HUES64 (cell line): Measurements from ENCODE around the gene CALM1.
A peak's percentile ranks its signal among the peaks of the same experiment; 100 is the strongest.
"Not testable (repeated sequence)": the region's sequence is repeated elsewhere in the genome, so short reads cannot be mapped to it uniquely, and the experiment has no call there.

Experiments used
- H3K27ac ChIP-seq: 2 replicates; pipeline ENCODE4 v1.7.0; 2013; ENCODE audit warnings: low read depth, low read length, inconsistent platforms
- H3K27me3 ChIP-seq: 2 replicates; pipeline ENCODE4 v1.6.1; 2013; ENCODE audit warnings: mild to moderate bottlenecking, low read length; ENCODE audit not compliant: insufficient read depth
- H3K36me3 ChIP-seq: 2 replicates; pipeline ENCODE4 v1.6.1; 2013; ENCODE audit warnings: mild to moderate bottlenecking, low read length; ENCODE audit not compliant: insufficient read depth
- H3K4me1 ChIP-seq: 2 replicates; pipeline ENCODE4 v1.6.1; 2013; ENCODE audit warnings: mild to moderate bottlenecking, low read length, moderate library complexity; ENCODE audit not compliant: insufficient read depth
- H3K4me3 ChIP-seq: 2 replicates; pipeline ENCODE4 v1.5.1; 2013; ENCODE audit warnings: mild to moderate bottlenecking, low read length, moderate library complexity
- H3K9ac ChIP-seq: 2 replicates; pipeline ENCODE4 v1.6.1; 2013; ENCODE audit warnings: mild to moderate bottlenecking, low read depth, low read length
- H3K9me3 ChIP-seq: 2 replicates; pipeline ENCODE4 v1.6.1; 2013; ENCODE audit warnings: low read depth, low read length; ENCODE audit not compliant: insufficient read depth
- WGBS: fragments of 150-250, 120-280 bp; methylation state at CpG from one replicate; pipeline ENCODE4 v1.1.7; 2013; ENCODE audit warnings: missing lambda C conversion rate; 5-methylcytosine and 5-hydroxymethylcytosine counted together

Gene CALM1

GRCh38 chr14:90384543-90384911 is 12.3 kb upstream of the CALM1 start:
- peak overlapping the region; percentile 77 for H3K4me3 ChIP-seq
- H3K27ac ChIP-seq: no peak overlapping the region
- H3K9ac ChIP-seq: no peak overlapping the region
- H3K9me3 ChIP-seq: no peaks in the 10 kb centered on the region
- 85% methylated on average over 2 of the region's 3 CpGs for WGBS
- H3K27me3 ChIP-seq: peaks cover 8% of the 10 kb centered on the region; the same call in 1 of the 2 replicates
- peaks cover 22% of the 10 kb centered on the region for H3K4me1 ChIP-seq
- no peaks in the 10 kb centered on the region for H3K36me3 ChIP-seq

GRCh38 chr14:90386321-90386720 is 10.5 kb upstream of the CALM1 start:
- Histone ChIP-seq H3K27me3 (peaks cover 8% of the 10 kb centered on the region; the same call in 1 of the 2 replicates), H3K9me3 (no peaks in the 10 kb centered on the region), H3K9ac (no peak overlapping the region), H3K36me3 (no peaks in the 10 kb centered on the region), H3K27ac (no peak overlapping the region), H3K4me1 (peaks cover 22% of the 10 kb centered on the region), H3K4me3 (no peak overlapping the region)
- WGBS: 89% methylated on average over 1 of the region's 2 CpGs

GRCh38 chr14:90387206-90387760 is 9.5 kb upstream of the CALM1 start:
- H3K27me3 ChIP-seq: peaks cover 8% of the 10 kb centered on the region; the same call in 1 of the 2 replicates
- no peak overlapping the region for H3K27ac ChIP-seq
- no peak overlapping the region for H3K9ac ChIP-seq
- H3K36me3 ChIP-seq: no peaks in the 10 kb centered on the region
- peaks cover 16% of the 10 kb centered on the region for H3K4me1 ChIP-seq
- no peak overlapping the region for H3K4me3 ChIP-seq
- 93% methylated on average over 1 of the region's 2 CpGs for WGBS
- no peaks in the 10 kb centered on the region for H3K9me3 ChIP-seq

GRCh38 chr14:90388437-90388836 is 8.4 kb upstream of the CALM1 start:
- 68% methylated on average over 4 of the region's 4 CpGs for WGBS
- Histone ChIP-seq H3K4me3 (no peak overlapping the region), H3K27ac (no peak overlapping the region), H3K9ac (no peak overlapping the region), H3K36me3 (no peaks in the 10 kb centered on the region), H3K4me1 (peaks cover 16% of the 10 kb centered on the region), H3K9me3 (no peaks in the 10 kb centered on the region), H3K27me3 (peaks cover 8% of the 10 kb centered on the region; the same call in 1 of the 2 replicates)

GRCh38 chr14:90388982-90389381 is 7.8 kb upstream of the CALM1 start:
- Histone ChIP-seq H3K9me3 (no peaks in the 10 kb centered on the region), H3K9ac (no peak overlapping the region), H3K27me3 (peaks cover 8% of the 10 kb centered on the region; the same call in 1 of the 2 replicates), H3K4me3 (no peak overlapping the region), H3K27ac (no peak overlapping the region), H3K4me1 (peaks cover 16% of the 10 kb centered on the region), H3K36me3 (no peaks in the 10 kb centered on the region)
- 100% methylated on average over 1 of the region's 1 CpG for WGBS

- H3K4me1 ChIP-seq: peaks cover 8% of the 10 kb centered on the region; the same call in 1 of the 2 replicates
- no peaks in the 10 kb centered on the region for H3K9me3 ChIP-seq
- no peaks in the 10 kb centered on the region for H3K36me3 ChIP-seq
- no peak overlapping the region for H3K9ac ChIP-seq
- 91% methylated on average over 2 of the region's 3 CpGs for WGBS
- H3K4me3 ChIP-seq: no peak overlapping the region
- no peaks in the 10 kb centered on the region for H3K27me3 ChIP-seq
- no peak overlapping the region for H3K27ac ChIP-seq
These were observed 2.9 kb upstream of the CALM1 start for GRCh38 chr14:90393966-90394365.

- H3K9ac ChIP-seq, H3K27me3 ChIP-seq, H3K4me3 ChIP-seq, H3K36me3 ChIP-seq, H3K27ac ChIP-seq, H3K9me3 ChIP-seq: not testable (repeated sequence)
- WGBS: 94% methylated on average over 8 of the region's 8 CpGs
- H3K4me1 ChIP-seq: peaks cover 12% of the 10 kb centered on the region
These were observed 2.0 kb upstream of the CALM1 start for GRCh38 chr14:90394782-90395181.

- peak overlapping the region; percentile 88 for H3K9ac ChIP-seq
- H3K27me3 ChIP-seq: no peaks in the 10 kb centered on the region
- under 1% methylated on average over 79 of the region's 89 CpGs for WGBS
- H3K27ac ChIP-seq: no peak overlapping the region
- no peaks in the 10 kb centered on the region for H3K9me3 ChIP-seq
- H3K4me1 ChIP-seq: peaks cover 15% of the 10 kb centered on the region
- peaks cover 29% of the 10 kb centered on the region for H3K36me3 ChIP-seq
- H3K4me3 ChIP-seq: peak overlapping the region; percentile 100
These were observed 841 bp downstream of the CALM1 start for GRCh38 chr14:90397425-90398314.

GRCh38 chr14:90398315-90398839 is 1.5 kb downstream of the CALM1 start:
- H3K27ac ChIP-seq: no peak overlapping the region
- peaks cover 15% of the 10 kb centered on the region for H3K4me1 ChIP-seq
- no peaks in the 10 kb centered on the region for H3K9me3 ChIP-seq
- peaks cover 36% of the 10 kb centered on the region for H3K36me3 ChIP-seq
- 4% methylated on average over 35 of the region's 35 CpGs for WGBS
- peak overlapping the region; percentile 100 for H3K4me3 ChIP-seq
- peak overlapping the region; percentile 51 for H3K9ac ChIP-seq
- no peaks in the 10 kb centered on the region for H3K27me3 ChIP-seq

GRCh38 chr14:90398841-90399540 is 2.2 kb downstream of the CALM1 start:
- Histone ChIP-seq H3K27ac (no peak overlapping the region), H3K36me3 (peaks cover 42% of the 10 kb centered on the region), H3K9ac (no peak overlapping the region; the same call in 1 of the 2 replicates), H3K9me3 (no peaks in the 10 kb centered on the region), H3K4me1 (peaks cover 15% of the 10 kb centered on the region), H3K27me3 (no peaks in the 10 kb centered on the region), H3K4me3 (peak overlapping the region; percentile 100)
- 33% methylated on average over 6 of the region's 8 CpGs for WGBS
